ENCODE results near the gene GFRA1.

- TF ChIP-seq CTCF (IDR thresholded peaks at IDR 0.05) (no peak), POLR2A (IDR thresholded peaks at IDR 0.05) (no peak)
These were observed 31.2 kb downstream of the GFRA1 start for GRCh38 chr10:116241642-116242410.

All from lower leg skin (tissue), 3 donors.